BLaER1 treated with 17β-estradiol and CSF1 and Interleukin-3, amounts not matched to agents 10 nM and 100 nM (cell line): ENCODE measurements around the gene CTSC.

Experiments used
- H3K27ac ChIP-seq, 11 experiments: shearing (Covaris generic); formaldehyde crosslinking; 2 replicates each; pipeline ENCODE4 v1.8.1; 2022
- H3K27me3 ChIP-seq, 11 experiments: shearing (Covaris generic); formaldehyde crosslinking; 2 replicates each; pipeline ENCODE4 v1.8.1; 2022
- H3K36me3 ChIP-seq, 11 experiments: shearing (Covaris generic); formaldehyde crosslinking; 2 replicates each; pipeline ENCODE4 v1.8.1; 2022
- H3K4me1 ChIP-seq, 10 experiments: shearing (Covaris generic); formaldehyde crosslinking; 2 replicates each; pipeline ENCODE4 v1.8.1; 2022
- H3K4me2 ChIP-seq, 11 experiments: shearing (Covaris generic); formaldehyde crosslinking; 2 replicates each; pipeline ENCODE4 v1.8.1; 2022
- H3K4me3 ChIP-seq, 10 experiments: shearing (Covaris generic); formaldehyde crosslinking; 2 replicates each; pipeline ENCODE4 v1.8.1; 2022
- H3K9ac ChIP-seq, 11 experiments: shearing (Covaris generic); formaldehyde crosslinking; 2 replicates each; pipeline ENCODE4 v1.8.1; 2022
- H3K9me3 ChIP-seq, 11 experiments: shearing (Covaris generic); formaldehyde crosslinking; replicated peaks in 1 of 11; 2 replicates each; pipeline ENCODE4 v1.8.1; 2022
- H4K20me1 ChIP-seq, 11 experiments: shearing (Covaris generic); formaldehyde crosslinking; 2 replicates each; pipeline ENCODE4 v1.8.1; 2022
- Cebpa-rat ChIP-seq, 11 experiments: shearing (Covaris generic); IDR thresholded peaks; 2 replicates each; pipeline ENCODE4 v1.8.1; 2022

The CTSC gene

DNA sequence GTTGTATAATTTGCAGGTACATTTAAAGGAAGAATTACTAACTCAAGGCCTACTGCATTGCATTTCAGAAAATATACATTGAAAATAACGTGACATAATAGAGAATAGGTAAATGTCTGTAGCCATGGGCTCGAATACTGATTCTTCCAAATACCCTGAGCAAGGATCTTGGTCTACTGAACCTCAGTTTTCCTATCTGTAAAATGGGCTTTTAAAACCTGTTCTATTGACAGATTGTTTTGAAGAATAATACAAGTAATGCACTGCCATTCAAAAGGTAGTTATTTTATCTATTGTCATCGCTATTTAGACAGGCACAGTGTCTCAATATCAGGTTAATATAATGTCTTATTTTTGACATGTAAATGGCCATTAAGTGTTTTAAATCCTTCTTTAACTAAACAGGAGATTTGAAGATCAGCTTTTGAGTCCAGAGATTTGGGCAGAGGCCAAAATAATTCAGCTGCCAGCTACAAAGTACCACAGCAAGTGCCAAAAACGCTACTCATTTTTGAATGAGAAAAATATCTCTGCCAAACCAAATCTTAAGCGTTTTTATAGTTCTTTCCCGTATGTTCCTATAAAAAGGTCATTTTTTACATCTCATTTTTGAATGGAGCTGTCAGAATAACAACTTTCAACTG lies 56.7 kb downstream of the CTSC start:
- H3K4me2 ChIP-seq: no peak overlapping the region
- no peak overlapping the region for H3K27ac ChIP-seq
- no peaks in the 10 kb centered on the region for H3K27me3 ChIP-seq
- H3K9me3 ChIP-seq: no peaks in the 10 kb centered on the region
- TF ChIP-seq Cebpa-rat (IDR thresholded peaks at IDR 0.05): no peak
- peaks cover 0 to 19% (median 0%) of the 10 kb centered on the region in 11 experiments; a peak in 6 of 22 replicates for H4K20me1 ChIP-seq
- no peak overlapping the region for H3K4me3 ChIP-seq
- 0 out of 20 replicates have a peak, but pooled peaks cover 0 to 9% (median 0%) of the 10 kb centered on the region in 10 experiments for H3K4me1 ChIP-seq
- H3K9ac ChIP-seq: no peak overlapping the region
- peaks cover 26 to 80% (median 48%) of the 10 kb centered on the region in 11 experiments for H3K36me3 ChIP-seq

DNA sequence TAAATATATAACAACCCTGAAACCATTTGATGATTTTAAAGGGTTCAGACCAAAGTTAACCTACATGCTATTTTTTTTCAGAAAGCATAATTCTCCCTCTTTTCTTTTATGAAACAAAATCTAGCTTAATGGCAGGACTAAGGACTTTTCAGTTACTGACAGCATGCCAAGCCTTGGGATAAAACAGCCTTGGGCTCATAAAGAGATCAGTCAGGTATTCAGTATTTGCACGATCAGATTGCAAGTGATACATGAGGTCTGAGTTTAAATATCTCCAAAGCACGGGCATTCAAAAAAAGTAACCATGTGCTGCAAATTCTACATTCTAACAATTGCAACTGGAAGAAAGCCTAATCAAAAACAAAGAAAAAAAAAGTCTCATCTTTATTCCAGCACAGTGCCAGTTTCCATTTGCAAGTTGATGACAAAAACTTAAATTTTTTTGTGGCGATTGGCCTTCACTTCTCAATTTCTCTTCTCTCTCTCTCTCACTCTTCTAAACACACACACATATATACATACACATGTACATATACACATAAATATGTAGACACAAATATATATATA lies 60.1 kb downstream of the CTSC start:
- H3K4me3 ChIP-seq: no peak overlapping the region
- peaks cover 0 to 4% (median 0%) of the 10 kb centered on the region in 11 experiments; a peak in 2 of 22 replicates for H3K9me3 ChIP-seq
- H3K4me2 ChIP-seq: no peak overlapping the region
- H3K36me3 ChIP-seq: peaks cover 5 to 72% (median 36%) of the 10 kb centered on the region in 11 experiments; a peak in 17 of 22 replicates
- H3K9ac ChIP-seq: no peak overlapping the region
- no peaks in the 10 kb centered on the region for H3K27me3 ChIP-seq
- TF ChIP-seq Cebpa-rat (IDR thresholded peaks at IDR 0.05): no peak
- H3K27ac ChIP-seq: no peak overlapping the region
- H3K4me1 ChIP-seq: no peaks in the 10 kb centered on the region
- H4K20me1 ChIP-seq: no peaks in the 10 kb centered on the region

DNA sequence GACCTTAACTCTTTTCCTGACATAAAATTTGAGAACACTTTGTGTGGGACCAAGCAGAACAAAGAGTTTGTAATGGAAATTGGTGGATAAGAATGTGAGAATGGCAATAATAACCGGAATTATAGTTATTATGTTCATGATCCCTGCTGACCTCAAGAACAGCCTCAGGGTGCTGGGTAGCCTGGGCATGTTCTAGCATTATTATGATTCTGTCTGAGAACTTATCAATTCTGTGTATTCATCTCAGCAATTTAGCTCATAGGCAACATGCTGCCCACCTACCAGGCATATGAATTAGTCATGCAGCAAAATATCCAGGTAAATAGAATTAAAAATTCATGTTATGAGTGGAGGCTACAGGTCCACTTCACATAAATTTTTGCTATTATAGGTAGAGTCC lies 61.9 kb downstream of the CTSC start:
- TF ChIP-seq Cebpa-rat (IDR thresholded peaks at IDR 0.05): no peak
- no peaks in the 10 kb centered on the region for H4K20me1 ChIP-seq
- H3K36me3 ChIP-seq: peaks cover 0 to 61% (median 36%) of the 10 kb centered on the region in 11 experiments; a peak in 16 of 22 replicates

DNA sequence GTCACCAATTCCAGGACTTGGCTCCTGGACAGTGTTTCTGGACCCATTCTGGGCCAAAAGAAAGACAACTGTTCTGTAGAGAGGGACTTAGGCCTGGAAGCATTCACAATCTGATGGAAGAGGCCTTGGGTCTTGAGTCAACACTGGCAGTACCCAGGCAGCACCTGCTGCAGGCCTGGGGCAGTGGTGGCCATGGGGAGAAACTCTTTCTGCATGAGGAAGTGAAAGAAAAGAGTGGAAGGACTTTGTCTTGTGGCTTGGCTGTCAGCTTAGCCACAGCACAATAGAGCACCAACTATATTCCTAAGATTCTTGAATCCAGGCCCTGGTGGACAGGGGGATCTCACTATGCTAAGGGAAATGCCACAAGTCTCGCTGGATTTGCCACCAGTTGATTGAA lies 70.6 kb downstream of the CTSC start:
- peaks cover 28 to 42% (median 31%) of the 10 kb centered on the region in 11 experiments for H3K9me3 ChIP-seq
- H3K4me3 ChIP-seq: no peak overlapping the region
- no peaks in the 10 kb centered on the region for H3K27me3 ChIP-seq
- no peak overlapping the region for H3K9ac ChIP-seq
- peak overlapping the region in 3 of 11 experiments; percentile 3 to 68 (median 38); a peak in 4 of 22 replicates for H3K4me2 ChIP-seq
- H3K36me3 ChIP-seq: peaks cover 53 to 67% (median 57%) of the 10 kb centered on the region in 11 experiments
- no peak overlapping the region for H3K27ac ChIP-seq
- H3K4me1 ChIP-seq: peaks cover 0 to 13% (median 0%) of the 10 kb centered on the region in 10 experiments; a peak in 6 of 20 replicates
- H4K20me1 ChIP-seq: peaks cover 0 to 4% (median 0%) of the 10 kb centered on the region in 11 experiments; a peak in 1 of 22 replicates
- no peak for TF ChIP-seq Cebpa-rat (IDR thresholded peaks at IDR 0.05)

More for the DNA sequence above, 61.9 kb downstream of the CTSC start:
- Histone ChIP-seq H3K27ac (no peak overlapping the region), H3K9ac (no peak overlapping the region), H3K4me1 (no peaks in the 10 kb centered on the region), H3K4me3 (no peak overlapping the region), H3K27me3 (no peaks in the 10 kb centered on the region), H3K9me3 (peaks cover 0 to 4% (median 0%) of the 10 kb centered on the region in 11 experiments; a peak in 3 of 22 replicates), H3K4me2 (no peak overlapping the region)

DNA sequence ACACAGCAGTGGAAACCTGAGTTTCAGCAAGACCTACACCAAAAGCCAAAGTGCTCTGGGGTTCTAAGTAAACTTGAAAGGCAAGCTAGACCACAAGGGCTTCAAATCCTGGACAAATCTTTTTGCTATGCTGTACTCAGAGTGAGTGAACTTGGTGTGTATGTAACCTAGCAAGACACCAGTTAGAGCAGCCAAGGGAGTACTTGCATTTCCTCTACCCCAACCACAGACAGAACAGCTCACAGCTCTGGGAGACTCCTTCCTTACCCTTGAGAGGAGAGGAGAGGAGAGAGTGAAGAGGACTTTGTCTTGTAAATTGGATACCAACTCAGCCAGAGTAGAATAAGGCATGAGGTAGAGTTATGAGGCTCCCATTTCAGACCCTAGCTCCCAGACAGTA lies 71.4 kb downstream of the CTSC start:
- Histone ChIP-seq H3K9ac (no peak overlapping the region), H3K36me3 (peaks cover 56 to 75% (median 63%) of the 10 kb centered on the region in 11 experiments), H3K4me1 (peaks cover 0 to 13% (median 0%) of the 10 kb centered on the region in 10 experiments; a peak in 6 of 20 replicates), H4K20me1 (peaks cover 0 to 4% (median 0%) of the 10 kb centered on the region in 11 experiments; a peak in 1 of 22 replicates), H3K4me3 (no peak overlapping the region), H3K27ac (no peak overlapping the region), H3K27me3 (no peaks in the 10 kb centered on the region), H3K4me2 (no peak overlapping the region), H3K9me3 (peaks cover 36 to 49% (median 37%) of the 10 kb centered on the region in 11 experiments)
- TF ChIP-seq Cebpa-rat (IDR thresholded peaks at IDR 0.05): no peak

DNA sequence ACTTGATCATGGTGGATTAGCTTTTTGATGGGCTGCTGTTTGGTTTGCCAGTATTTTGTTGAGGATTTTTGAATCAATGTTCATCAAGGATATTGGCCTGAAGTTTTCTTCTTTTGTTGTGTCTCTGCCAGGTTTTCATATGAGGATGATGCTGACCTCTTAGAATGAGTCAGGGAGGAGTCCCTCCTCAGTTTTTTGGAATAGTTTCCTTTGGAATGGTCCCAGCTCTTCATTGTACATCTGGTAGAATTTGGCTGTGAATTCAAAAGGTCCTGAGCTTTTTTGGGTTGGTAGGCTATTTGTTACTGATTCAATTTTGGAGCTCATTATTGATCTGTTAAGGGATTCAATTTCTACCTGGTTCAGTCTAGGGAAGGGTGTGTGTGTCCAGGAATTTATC lies 78.1 kb downstream of the CTSC start:
- TF ChIP-seq Cebpa-rat (IDR thresholded peaks at IDR 0.05): no peak
- Histone ChIP-seq H3K9ac (no peak overlapping the region), H3K4me1 (no peaks in the 10 kb centered on the region), H3K27ac (no peak overlapping the region), H3K9me3 (peaks cover 68 to 89% (median 79%) of the 10 kb centered on the region in 11 experiments), H3K36me3 (peaks cover 27 to 46% (median 38%) of the 10 kb centered on the region in 11 experiments), H3K4me3 (no peak overlapping the region), H3K27me3 (no peaks in the 10 kb centered on the region), H4K20me1 (no peaks in the 10 kb centered on the region), H3K4me2 (no peak overlapping the region)

DNA sequence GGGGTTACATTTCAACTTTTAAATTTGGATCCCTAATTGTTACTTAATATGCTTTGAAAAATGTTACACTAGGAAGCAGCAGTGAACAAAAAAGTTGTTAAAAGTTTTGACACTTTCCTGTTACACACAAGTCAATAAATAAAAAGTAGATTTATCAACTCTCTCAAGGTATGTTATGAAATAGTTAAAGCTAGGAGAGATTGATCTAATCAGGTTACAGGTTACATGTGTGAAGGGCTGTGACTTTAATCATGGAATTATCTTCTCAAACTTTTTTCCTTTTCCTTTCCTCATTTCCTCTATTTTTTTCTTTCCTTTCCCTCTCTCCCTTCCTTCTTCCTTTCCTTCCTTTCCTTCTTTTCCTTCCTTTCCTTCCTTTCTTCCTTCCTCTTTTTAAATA lies 85.3 kb downstream of the CTSC start:
- Histone ChIP-seq H4K20me1 (no peaks in the 10 kb centered on the region), H3K9me3 (peaks cover 8 to 17% (median 11%) of the 10 kb centered on the region in 11 experiments; a peak in 20 of 22 replicates), H3K27ac (no peak overlapping the region), H3K27me3 (no peaks in the 10 kb centered on the region), H3K4me3 (no peak overlapping the region), H3K9ac (no peak overlapping the region), H3K4me1 (no peaks in the 10 kb centered on the region), H3K36me3 (peaks cover 0 to 6% (median 0%) of the 10 kb centered on the region in 11 experiments; a peak in 2 of 22 replicates), H3K4me2 (no peak overlapping the region)
- TF ChIP-seq Cebpa-rat (IDR thresholded peaks at IDR 0.05): no peak

DNA sequence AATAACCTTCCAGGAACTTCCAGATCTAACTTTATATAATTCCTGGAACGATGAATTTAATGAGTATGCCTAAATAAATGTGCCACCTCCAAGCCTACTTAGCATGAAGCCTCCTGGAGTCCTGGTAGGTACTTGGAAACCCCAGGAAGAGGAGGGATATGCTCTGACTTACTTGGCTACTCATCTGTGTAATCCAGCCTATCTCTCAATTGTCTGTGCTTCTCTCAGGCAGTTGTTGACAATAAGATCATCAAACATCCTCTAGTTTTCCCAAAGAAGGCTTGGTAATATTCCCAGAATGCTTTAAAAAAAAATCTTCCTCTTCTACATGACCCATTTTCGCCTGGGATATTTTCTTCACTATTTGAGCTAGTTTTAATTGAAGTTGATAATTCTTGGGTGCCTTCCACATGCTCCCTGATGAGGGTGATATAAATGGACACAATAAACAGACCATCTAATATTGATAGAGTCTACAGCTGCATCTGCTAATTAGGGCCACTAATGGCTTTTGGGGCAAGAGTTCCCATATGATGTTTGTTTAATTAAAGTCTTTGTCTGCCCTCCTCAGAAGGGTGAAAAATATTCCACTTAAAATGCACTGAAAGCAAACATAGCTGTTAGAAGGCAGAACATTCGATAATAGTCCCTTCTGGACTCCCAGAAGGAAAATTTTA lies 86.8 kb downstream of the CTSC start:
- H3K27me3 ChIP-seq: no peaks in the 10 kb centered on the region
- no peak for TF ChIP-seq Cebpa-rat (IDR thresholded peaks at IDR 0.05)
- peaks cover 0 to 6% (median 0%) of the 10 kb centered on the region in 11 experiments; a peak in 2 of 22 replicates for H3K36me3 ChIP-seq
- H3K27ac ChIP-seq: no peak overlapping the region
- no peaks in the 10 kb centered on the region for H3K4me1 ChIP-seq
- no peak overlapping the region for H3K9ac ChIP-seq
- H4K20me1 ChIP-seq: no peaks in the 10 kb centered on the region
- no peak overlapping the region for H3K4me2 ChIP-seq
- H3K9me3 ChIP-seq: peaks cover 3 to 6% (median 4%) of the 10 kb centered on the region in 11 experiments; a peak in 17 of 22 replicates
- no peak overlapping the region for H3K4me3 ChIP-seq

DNA sequence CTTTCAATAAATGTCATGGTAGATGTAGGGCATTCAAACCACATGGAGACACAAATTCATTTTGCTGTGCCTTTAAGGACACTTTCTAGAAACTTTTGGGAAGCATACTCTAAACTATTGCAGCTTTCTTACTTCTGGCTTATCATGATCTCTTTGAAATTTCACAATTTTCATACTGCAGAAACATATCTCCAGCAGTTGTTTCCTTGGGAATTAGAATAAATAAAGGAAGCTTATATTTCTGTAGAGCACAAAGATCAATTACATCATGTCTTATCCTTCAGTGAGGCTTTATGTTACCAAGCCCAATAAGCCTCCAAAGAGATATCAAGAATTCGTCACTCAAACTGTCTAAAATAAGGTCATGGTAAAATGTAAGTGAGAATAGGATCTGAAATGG lies 87.8 kb downstream of the CTSC start:
- Histone ChIP-seq H3K9ac (no peak overlapping the region), H4K20me1 (no peaks in the 10 kb centered on the region), H3K4me2 (no peak overlapping the region), H3K4me3 (no peak overlapping the region), H3K36me3 (peaks cover 0 to 6% (median 0%) of the 10 kb centered on the region in 11 experiments; a peak in 2 of 22 replicates), H3K9me3 (0 out of 22 replicates have a peak, but pooled peaks cover 0 to 3% (median 0%) of the 10 kb centered on the region in 11 experiments), H3K27ac (no peak overlapping the region), H3K27me3 (no peaks in the 10 kb centered on the region), H3K4me1 (no peaks in the 10 kb centered on the region)
- TF ChIP-seq Cebpa-rat (IDR thresholded peaks at IDR 0.05): no peak
